Umbilical cord (tissue), 2 donors: ENCODE data around the gene DGLUCY. TPM values are rescaled to one million over a fixed set of nuclear protein-coding genes. Genes with fewer than 3 reads are reported as not detected.
"Not testable (repeated sequence)": the region's sequence is repeated elsewhere in the genome, so short reads cannot be mapped to it uniquely, and the experiment has no call there.

Experiments used
- DNase-seq: peaks from one replicate; pipeline ENCODE4 v3.0.0-alpha.2; 2015; ENCODE audit warnings: low spot score
- total RNA-seq: library from RNA; depleted of rRNA; stranded (reverse); fragments of >200 nt; gene quantifications from one replicate; pipeline ENCODE4 v1.2.3, GENCODE V29; 2014; ENCODE audit warnings: low replicate concordance; ENCODE audit not compliant: insufficient read depth

DGLUCY gene, protein sequence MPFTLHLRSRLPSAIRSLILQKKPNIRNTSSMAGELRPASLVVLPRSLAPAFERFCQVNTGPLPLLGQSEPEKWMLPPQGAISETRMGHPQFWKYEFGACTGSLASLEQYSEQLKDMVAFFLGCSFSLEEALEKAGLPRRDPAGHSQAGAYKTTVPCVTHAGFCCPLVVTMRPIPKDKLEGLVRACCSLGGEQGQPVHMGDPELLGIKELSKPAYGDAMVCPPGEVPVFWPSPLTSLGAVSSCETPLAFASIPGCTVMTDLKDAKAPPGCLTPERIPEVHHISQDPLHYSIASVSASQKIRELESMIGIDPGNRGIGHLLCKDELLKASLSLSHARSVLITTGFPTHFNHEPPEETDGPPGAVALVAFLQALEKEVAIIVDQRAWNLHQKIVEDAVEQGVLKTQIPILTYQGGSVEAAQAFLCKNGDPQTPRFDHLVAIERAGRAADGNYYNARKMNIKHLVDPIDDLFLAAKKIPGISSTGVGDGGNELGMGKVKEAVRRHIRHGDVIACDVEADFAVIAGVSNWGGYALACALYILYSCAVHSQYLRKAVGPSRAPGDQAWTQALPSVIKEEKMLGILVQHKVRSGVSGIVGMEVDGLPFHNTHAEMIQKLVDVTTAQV
- 12.8 TPM for total RNA-seq

DNA sequence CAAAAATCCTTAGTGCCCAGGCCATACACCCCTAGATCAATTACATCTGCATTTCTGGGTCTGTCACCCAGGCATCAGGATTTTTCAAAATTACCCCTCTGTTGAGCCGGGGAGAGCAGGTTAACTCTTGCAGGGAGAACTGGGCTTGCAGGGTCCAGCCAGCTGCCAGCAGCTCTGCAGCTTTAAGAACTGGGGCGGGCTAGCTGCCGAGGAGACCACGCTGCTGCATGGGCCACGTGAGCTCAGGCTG is at the start of gene DGLUCY:
Gene DGLUCY, plus strand, starts transcription at position 245 of the 250 bp plus-strand sequence. CDS start 46,222 bp downstream, outside the sequence.
- peak; percentile 88 for DNase-seq

DNA sequence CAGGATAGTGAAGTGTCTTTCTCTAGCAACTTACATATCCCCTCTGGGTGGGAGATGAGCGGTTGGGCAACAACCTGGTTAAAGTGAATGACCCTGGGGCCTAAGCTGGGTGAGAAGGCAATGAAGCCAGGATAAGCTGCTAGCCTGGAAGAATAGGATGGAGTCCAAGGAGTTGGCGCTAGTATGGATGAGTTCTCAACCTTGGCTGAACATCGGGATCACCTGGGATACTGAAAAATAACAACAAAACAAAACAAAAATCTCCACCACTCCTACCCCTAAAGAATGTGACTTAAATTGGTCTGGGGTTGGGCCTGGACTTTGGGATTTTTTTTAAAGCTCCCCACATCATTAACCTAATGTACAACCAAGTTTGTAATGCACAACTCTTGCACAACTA is 48.6 kb upstream of the DGLUCY start:
- no peak for DNase-seq

DNA sequence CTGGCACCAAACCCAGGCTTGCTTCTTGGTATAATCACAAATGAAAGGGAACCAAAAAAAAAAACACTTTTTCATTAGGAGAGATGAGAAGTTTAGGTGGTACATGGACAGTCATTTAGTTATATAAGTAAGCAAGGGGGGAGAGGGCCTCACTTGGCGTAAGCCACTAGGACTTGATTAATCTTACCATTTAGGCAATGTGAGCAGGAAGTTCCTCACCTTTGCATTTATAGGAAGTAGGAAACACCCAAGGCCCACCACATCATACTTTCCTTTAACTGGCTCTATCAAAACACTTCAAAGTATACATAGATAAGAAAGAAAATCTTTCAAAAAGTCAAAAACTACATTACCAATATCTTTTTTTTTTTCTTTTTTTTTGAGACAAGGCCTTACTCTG is 46.7 kb upstream of the DGLUCY start:
- no peak for DNase-seq

DNA sequence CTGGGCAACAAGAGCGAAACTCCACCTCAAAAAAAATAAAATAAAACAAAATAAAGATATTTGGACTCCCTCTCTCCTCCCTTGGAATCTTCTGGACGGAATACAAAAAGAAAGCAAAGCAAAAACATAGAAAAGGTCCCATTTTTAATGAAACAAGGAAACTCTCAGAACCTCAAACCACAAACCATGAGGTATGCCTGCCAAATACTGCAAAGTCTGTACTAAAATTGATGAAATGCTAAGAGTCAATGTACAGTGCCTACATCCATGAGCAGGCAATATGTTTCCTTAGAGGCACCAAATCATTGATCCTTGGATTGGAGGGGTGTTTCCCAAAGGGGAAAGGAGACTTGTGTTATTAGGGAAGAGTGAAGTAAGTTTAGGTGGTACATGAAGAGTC is 45.2 kb upstream of the DGLUCY start:
- no peak for DNase-seq

DNA sequence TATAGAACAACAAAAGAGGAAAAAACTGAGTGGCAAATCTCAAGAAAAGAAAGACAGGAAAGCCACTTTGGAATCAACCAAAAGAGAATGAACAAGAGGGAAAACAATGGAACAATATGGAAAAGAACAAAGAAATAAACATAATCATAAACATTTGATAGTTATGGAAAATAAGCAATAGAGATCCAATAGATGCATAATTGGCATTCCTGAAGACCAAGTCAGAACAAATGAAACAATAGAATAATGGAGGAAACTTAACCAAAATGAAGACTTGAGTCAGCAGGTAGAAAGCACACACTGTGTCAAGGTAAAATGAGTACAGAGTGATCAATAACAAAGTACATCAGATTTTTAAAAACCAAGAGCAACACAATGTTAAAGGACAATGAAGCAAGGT is 43.3 kb upstream of the DGLUCY start:
- DNase-seq: no peak

DNA sequence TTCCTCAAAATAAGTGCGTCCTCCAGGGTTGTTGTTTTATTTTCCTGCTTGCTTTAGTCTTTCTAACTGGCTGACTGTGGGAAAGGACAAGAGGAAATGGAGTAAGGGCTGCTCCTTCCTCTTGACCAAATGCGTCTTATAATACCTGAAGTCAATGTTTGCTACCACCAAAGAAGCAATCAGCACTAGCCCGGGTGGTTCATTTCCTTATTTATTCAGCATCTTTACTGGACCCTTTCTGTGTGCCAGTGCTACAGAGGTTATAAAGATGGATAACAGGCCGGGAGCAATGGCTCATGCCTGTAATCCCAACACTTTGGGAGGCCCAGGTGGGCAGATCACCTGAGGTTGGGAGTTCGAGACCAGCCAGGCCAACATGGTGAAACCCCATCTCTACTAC is 38.3 kb upstream of the DGLUCY start:
- DNase-seq: no peak

DNA sequence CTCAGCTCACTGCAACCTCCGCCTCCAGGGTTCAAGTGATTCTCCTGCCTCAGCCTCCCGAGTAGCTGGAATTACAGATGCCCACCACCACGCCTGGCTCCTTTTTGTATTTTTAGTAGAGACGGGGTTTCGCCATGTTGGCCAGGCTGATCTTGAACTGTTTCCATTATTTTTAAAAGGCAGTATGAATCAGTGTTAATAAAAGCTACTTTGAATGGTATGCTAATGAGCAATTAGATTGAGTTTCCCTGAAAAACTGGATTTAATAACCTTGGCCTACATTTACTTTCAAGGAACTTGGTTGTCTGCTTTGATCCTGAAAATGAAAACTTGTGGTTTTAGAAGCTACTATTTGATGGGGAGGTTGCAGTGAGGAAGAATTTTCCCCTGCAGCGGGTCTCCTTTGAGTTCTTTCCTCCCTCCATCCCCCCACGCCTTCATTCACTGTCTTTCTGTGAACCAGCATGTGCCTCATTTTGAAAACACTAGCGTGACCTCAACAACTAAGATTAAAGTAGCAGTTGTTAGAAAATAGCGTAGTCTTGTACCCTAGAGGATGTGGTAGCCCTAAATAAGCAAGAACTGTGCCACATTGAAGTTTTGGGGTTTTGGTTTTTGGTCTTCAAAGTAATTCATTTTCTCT is 35.7 kb upstream of the DGLUCY start:
- no peak for DNase-seq

DNA sequence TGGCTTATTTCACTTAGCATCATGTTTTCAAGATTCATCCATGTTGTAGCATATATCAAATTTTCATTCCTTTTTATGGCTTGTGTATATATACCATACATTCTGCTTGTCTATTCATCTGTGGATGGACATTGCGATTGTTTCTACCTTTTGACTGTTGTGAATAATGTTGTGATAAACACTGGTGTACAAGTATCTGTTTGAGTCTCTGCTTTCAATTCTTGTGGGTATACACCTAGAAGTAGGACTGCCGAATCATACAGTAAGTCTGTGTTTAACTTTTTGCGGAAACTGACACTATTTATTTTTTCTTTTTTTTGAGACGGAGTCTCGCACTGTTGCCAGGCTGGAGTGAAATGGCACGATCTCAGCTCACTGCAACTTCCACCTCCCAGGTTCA is 33.8 kb upstream of the DGLUCY start:
- DNase-seq: no peak

DNA sequence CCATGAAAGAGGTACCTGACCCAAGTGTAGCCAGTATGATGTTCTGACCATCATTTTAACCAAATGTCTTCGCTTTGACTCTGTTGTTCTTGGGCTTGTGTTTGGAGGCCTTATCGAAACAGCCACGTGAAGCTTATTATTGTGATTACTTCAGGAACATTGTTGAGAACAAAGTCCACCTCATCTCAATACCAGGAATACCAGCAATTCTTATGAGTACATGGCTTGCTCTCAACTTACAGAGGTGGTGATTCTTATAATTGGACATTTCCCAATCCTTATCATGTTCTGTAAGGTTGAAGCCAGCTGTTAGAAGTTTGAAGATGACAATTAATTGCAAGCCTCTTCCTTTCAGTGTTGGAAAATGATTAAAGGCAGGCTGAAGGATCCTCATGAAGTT is 31.6 kb upstream of the DGLUCY start:
- no peak for DNase-seq

DNA sequence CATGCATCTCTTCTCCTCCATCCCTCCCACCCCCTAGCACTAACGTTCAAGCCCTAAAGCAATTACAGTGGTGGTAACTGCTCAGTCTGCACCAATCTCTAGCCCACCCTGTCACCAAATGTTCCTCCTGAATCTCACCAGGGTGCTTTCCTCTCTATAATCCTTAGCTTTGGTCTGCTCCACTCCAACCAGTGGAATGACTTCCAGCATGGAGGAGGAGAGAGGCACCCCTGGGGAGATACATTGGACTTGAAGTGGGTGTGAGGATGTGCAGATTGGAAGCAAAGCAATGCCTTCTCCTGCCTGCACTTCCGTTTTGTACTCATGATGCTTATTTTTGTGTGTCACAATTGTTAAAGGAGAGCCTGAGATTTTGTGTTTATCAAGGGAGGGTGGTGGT is 29.4 kb upstream of the DGLUCY start:
- DNase-seq: no peak

DNA sequence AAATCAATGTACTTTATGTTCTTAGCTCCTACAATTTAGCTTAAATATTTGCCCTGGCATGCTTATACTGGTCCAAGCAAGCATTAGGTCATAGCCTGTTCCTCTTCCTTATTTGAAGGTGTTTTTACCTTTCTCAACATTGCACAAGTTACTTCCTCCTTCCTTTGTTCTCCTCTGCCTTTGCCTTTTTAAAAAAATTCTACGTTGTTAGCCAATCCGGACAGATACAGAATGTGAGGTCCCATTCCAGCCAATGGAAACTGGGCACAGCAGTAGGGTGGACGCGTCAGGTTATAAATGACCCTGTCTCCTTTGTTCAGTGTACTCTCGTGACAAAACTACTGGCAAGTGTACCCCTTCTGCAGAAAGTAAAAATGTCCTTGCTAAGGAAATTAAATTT is 26.4 kb upstream of the DGLUCY start:
- peak; percentile 18 for DNase-seq

DNA sequence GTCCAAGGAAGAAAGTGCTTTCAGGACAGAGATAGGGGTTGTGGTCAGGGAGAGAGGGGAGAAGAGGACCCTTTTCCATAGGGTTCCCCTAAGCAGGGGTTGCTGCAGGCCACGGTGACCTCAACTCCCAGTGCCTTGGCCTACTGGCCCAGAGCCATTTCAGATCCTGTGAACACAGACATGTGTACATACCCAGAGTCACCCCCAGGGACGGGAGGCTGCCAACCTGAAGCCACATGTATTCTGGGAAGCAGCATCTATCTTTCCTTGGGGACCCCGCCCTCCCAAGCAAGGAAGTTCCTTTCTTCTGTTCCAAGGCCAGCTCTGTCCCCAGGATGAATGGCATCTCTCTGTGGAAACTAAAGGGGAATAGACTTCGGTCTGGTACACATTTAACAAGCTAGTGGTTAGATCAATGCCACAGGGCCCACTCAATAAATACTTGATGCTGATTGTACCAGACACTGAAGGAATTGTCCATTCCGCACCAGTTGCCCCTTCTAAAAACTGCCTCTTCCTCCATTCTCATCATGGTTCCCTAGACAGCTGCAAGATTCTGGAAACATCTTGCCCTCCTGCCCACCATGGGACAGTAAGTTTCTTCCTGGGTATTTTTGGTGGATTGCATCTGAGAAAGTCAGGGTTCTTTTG is 25.2 kb upstream of the DGLUCY start:
- no peak for DNase-seq

DNA sequence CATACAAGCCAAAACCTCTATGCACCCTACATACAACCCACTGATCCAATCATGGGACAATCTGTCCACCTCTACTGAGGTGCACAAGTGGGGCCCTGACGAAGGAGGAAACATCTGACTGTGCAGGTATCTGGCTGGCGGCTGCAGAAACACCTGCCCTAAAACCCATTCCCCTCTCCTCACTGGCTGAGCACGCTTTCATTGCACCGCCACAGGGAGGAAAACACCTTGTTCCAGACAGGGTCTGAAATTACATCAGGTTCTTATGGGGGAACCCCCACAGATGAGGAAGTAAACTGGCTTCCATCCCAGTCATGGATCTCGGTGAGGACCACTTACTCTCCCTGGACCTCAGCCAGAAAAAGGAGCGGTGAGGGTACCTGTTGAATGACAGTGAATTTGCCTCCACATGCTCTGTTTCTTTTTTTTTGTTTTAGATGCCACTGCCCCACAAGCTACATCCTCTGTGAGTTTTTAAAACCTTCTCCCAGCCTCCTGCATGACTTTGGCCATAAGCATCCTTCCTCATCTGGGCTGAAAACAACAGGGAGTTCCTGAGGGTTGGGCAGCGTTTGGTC is 23.8 kb upstream of the DGLUCY start:
- DNase-seq: no peak

DNA sequence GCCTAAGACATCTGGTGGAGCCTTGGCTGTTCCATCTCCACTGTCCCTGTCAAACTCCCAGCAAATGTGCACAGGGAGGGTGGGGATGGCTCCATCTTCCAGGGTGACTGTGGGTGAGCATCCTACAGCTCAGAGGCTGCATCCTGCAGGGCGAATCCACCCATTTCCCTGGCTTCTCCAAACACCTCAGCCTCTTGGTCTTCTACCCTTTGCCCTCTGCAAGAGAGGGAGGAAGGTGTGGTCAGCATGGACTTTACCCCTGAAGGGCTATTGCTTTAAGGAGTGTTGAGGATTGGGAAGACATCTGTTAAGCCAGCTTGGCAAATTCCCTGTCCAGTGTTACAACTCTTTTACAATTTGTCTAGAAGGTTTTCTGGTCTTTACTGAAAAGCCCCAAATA is 23.1 kb upstream of the DGLUCY start:
- DNase-seq: no peak

DNA sequence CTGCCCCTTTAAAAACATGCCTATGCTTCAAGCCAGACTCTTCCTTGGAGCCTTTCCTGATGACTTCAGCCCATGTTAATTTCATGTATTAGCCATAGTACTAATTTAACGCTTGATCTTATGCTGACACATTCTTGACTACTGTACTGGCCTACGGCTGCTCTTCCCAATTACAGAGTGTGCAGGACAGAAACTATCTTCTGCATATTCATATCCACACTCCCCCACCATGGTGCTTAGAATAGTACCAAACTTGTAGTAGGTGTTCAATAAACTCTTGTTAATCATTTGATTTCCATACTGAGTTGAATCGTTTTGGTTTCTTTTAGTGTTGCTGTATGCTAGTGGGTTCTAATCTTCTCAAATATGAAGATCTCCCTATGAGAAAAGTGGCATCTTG is 21.8 kb upstream of the DGLUCY start:
- DNase-seq: no peak

DNA sequence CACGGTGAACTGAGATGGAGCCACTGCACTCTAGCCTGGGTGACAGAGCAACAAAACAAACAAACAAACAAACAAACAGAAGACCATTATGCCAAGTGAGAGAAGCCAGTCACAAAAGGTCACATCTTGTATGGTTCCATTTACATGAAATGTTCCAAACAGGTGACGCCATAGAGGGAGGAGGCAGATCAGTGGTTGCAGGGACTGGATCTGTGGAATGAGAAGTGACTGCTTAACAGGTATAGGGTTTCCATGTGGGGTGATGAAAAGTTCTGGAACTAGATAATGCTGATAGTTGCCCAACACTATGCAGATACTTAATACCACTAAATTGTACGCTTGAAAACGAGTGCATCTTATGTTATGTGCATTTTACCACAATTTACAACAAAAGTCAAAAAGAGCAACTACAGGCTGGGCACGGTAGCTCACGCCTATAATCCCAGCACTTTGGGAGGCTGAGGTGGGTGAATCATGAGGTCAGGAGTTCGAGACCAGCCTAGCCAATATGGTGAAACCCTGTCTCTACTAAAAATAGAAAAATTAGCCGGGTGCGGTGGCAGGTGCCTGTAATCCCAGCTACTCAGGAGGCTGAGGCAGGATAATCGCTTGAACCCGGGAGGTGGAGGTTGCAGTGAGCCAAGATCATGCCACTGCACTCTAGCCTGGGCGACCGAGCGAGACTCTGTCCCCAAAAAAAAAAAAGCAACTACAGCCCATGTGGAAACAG is 20.0 kb upstream of the DGLUCY start:
- not testable (repeated sequence) for DNase-seq

DNA sequence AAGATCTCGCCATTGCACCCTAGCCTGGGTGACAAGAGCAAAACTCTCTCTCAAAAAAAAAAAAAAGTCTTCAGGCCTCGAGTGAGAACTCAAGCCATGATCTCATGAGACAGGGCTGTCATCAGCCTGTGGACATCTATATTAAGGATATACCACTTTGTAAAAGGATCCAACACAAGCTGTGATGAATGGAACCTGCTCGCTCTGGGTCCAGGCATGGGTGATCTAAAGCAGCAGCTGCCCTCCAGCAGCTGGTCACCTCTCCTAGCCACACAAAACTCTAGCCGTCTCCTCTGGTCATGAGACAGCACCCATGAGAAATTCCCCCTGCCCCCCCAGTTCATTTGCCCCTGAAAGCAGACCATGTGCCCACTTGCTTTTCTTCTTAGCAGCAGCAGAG is 19.1 kb upstream of the DGLUCY start:
- DNase-seq: no peak

DNA sequence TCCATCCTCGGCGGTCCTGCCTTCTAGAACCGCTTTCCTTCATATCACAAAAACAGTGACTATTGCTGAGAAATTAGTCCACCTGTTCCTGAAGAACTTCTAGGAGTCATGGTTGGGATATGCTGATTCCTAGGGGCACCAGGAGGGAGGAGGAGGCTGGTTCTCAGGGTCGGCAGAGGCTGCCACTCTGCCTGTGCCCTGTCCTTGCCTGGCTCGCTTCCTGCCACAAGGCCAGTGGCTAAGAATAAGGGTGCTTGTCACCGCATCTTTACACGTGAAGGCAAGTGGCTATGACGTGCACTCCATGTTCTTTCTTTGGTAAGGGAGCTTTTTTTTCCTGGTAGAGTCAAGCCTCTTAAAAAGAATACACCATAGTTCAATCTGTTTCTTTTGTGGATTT is 18.7 kb upstream of the DGLUCY start:
- DNase-seq: no peak

DNA sequence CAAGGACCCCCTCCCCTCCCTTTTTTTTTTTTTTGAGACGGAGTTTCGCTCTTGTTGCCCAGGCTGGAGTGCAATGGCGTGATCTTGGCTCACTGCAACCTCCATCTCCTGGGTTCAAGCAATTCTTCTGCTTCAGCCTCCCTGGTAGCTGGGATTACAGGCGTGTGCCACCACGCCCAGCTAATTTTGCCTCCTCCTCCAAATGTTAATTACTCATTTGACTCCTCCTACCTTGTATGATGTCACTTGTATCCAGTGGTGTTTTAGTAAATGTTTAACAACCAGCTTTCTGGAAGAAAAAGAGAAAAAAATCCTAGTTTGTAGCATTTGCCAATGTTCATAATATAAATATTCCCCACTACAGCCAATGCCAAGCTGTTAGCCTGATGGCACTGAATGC is 16.2 kb upstream of the DGLUCY start:
- DNase-seq: not testable (repeated sequence)

DNA sequence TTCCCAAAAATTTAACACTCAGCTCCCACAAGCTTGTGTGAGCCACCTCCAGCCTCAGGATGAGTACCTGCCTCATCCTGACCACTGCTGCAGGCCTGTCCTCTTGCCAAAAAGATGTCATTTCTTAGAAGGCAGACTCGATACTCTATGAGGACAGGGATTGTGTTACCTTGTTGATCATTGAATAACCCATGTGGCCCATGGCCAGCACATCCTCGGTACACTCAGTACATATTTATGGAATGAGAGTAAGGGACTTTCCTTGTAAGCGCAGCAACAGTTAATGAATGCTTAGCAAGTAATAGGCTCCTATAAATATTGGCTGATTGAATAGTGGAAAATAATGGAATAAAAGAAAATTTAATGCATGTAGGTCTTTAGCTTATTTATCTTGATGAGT is 15.3 kb upstream of the DGLUCY start:
- DNase-seq: no peak

DNA sequence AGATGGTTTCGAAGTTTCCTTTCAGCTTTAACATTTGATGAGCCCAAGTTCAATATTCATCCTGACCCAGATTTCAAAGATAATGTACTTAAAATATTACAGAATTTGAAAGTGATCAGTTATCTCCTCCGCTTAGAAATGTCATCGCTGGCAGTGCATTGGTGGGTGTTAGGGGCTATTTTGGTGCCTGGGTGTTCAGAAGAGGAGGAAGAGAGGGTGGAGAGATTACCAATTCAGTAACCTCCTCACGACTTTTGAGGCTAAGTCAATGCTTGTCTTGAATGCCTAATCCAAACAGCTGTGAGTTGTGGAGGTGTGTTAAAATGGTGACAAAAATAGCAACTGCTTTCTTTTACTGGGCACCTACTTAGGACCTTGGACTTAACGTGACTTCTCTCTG is 13.8 kb upstream of the DGLUCY start:
- no peak for DNase-seq

DNA sequence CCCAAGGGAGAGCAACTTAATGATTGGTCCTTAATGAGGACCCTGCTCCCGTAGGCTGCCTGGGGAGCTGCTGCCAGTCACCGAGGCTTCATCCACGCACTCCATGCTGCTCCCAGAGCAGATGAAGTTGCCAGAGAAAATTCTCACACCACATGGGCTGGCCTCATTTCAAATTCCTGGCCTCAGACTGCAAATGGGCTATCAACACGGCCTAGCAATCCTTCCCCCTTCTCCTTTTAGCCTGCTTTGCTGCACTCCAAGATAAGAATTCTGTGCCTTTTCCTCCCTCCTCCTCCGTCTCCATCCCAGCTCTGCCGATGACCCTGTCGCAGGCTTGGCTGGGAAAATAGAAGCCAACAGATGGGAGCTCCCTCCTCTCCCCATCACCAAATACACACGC is 10.8 kb upstream of the DGLUCY start:
- no peak for DNase-seq
